Activated effector memory CD4-positive, alpha-beta T cell treated with anti-CD3 and anti-CD28 coated beads, Interleukin-2, amount 50 U/mL, for 16 hours (primary cell): ENCODE results near the gene IFIT1B.
"Not testable (repeated sequence)": the region's sequence is repeated elsewhere in the genome, so short reads cannot be mapped to it uniquely, and the experiment has no call there.

ENCODE experiments used
- DNase-seq: peaks from one replicate; pipeline ENCODE4 v3.0.0-alpha.2; 2020

The IFIT1B gene

GRCh38 chr10:89384474-89385340, 6.9 kb downstream of the IFIT1B start:
- DNase-seq: no peak

- no peak for DNase-seq
Observed at GRCh38 chr10:89388806-89389205, 10.9 kb downstream of the IFIT1B start.

GRCh38 chr10:89389254-89389653, 11.4 kb downstream of the IFIT1B start:
- no peak for DNase-seq

DNA sequence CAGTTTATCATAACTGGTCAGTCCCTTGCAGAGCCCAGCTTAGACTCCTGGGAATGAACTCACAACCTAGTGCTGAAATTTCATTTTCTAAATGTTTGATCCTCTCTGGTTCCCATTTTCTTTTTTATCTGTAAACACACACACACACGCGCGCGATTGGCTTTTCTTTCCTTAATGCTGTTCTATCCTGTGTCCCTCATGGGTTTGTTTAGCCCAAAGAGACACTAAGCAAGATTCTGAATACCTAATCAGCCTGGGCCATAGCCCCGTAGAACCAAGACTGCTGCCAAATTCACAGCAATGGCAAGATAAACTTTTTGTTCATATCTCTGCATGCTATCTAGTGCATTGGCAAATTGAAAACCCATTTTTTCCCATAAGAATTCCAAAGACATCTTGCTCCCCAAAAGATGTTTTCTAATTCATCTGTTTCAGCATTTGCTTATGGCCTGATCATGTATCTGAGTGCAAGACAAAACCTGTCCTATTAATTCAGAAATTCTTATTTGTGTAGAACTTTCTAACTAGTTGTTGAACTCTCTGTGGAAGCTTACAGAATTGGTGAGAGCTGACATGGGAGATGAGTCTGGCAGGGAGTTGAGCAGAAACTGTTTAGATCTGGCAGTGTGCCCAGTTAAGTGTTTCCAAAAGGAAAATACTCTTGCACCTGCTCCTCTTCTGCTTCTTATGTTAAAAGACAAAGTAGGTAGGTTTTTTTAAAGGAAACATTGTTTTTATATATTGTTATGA, 12.8 kb downstream of the IFIT1B start:
- DNase-seq: no peak

GRCh38 chr10:89391226-89391576, 13.3 kb downstream of the IFIT1B start:
- DNase-seq: not testable (repeated sequence)

GRCh38 chr10:89391907-89392756, 14.3 kb downstream of the IFIT1B start, which contains the start of gene IFIT1:
IFIT1 (plus strand) TSS chr10:89392623; CDS start chr10:89392713, 90 bp downstream.
- DNase-seq: peak; percentile 73

DNA sequence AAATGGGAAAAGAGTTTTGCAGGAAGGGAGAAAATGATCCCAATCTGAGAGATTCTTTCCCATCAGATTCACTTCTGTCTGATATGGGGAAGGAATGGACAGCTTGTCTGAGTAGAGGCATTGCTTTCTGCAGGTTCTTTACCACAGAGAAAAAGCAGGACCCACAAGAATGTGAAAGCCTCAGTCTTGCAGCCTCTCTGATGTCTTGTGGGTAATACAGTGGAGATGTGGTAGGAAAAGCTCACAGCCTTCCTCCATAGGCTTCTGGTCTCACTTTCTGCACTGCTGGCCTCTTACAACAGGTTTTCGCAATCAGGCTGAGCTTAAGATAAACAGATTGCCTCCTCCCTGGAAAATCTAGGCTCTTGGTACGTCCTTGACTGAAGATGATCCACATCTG, 15.1 kb downstream of the IFIT1B start:
- DNase-seq: no peak

GRCh38 chr10:89393898-89394297, 16.0 kb downstream of the IFIT1B start:
- DNase-seq: no peak

GRCh38 chr10:89395141-89395540, 17.3 kb downstream of the IFIT1B start:
- no peak for DNase-seq

GRCh38 chr10:89398003-89398749, 20.3 kb downstream of the IFIT1B start:
- no peak for DNase-seq

DNA sequence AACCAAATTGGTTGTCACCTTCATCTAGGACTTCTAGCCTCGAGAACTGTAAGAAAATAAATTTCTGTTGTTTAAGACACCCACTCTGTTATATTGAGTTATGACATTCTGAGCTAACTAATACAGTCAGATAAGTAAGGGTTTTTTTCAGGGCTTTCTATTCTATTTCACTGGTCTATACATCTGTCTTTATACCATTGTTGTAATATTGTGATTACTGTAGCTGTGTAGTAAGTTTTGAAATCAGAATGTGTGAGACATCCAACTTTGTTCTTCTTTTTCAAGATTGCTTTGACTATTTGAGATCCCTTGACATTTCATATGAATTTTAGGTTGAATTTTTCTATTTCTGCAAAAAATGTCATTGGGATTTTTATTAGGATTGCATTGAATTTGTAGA, 22.1 kb downstream of the IFIT1B start:
- no peak for DNase-seq

DNA sequence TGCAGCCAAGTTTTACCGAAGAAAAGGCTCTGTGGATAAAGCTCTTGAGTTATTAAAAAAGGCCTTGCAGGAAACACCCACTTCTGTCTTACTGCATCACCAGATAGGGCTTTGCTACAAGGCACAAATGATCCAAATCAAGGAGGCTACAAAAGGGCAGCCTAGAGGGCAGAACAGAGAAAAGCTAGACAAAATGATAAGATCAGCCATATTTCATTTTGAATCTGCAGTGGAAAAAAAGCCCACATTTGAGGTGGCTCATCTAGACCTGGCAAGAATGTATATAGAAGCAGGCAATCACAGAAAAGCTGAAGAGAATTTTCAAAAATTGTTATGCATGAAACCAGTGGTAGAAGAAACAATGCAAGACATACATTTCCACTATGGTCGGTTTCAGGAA, 25.2 kb downstream of the IFIT1B start:
- no peak for DNase-seq

GRCh38 chr10:89404104-89405047, 26.5 kb downstream of the IFIT1B start:
- no peak for DNase-seq

DNA sequence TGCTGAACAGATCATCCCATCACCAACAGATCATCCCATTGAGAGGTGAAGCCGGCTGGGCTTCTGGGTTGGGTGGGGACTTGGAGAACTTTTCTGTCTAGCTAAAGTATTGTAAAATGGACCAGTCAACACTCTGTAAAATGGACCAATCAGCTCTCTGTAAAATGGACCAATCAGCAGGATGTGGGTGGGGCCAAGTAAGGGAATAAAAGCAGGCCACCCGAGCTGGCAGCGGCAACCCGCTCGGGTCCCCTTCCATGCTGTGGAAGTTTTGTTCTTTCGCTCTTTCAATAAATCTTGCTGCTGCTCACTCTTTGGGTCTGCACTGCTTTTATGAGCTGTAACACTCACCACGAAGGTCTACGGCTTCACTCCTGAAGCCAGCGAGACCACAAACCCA, 28.3 kb downstream of the IFIT1B start:
- not testable (repeated sequence) for DNase-seq

DNA sequence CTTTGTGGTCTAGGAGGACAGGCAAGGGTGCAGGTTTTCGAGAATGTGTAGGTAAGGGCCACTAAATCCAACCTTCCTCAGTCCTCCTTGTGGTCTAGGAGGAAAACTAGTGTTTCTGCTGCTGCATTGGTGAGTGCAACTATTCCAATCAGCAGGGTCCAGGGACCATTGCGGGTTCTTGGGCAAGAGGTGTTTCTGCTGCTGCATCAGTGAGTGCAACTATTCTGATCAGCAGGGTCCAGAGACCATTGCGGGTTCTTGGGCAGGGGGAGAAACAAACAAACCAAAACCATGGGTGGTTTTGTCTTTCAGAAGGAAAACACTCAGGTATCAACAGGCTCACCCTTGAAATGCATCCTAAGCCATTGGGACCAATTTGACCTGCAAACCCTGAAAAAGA, 29.9 kb downstream of the IFIT1B start:
- DNase-seq: not testable (repeated sequence)

- not testable (repeated sequence) for DNase-seq
Observed at GRCh38 chr10:89409282-89409681, 31.4 kb downstream of the IFIT1B start.

DNA sequence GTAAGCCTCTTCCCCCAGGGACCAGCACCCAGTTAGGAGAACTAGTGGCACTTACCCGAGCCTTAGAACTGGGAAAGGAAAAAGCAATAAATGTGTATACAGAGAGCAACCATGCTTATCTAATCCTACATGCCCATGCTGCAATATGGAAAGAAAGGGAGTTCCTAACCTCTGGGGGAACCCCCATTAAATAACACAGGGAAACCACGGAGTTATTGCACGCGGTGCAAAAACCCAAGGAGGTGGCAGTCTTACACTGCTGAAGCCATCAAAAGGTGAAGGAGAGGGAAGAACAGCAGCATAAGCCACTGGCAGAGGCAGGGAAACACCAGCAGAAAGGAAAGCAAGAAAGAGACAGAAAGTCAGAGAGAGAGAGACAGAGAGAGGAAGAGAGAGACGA, 32.7 kb downstream of the IFIT1B start:
- not testable (repeated sequence) for DNase-seq

- DNase-seq: not testable (repeated sequence)
Observed at GRCh38 chr10:89411135-89411534, 33.3 kb downstream of the IFIT1B start.

DNA sequence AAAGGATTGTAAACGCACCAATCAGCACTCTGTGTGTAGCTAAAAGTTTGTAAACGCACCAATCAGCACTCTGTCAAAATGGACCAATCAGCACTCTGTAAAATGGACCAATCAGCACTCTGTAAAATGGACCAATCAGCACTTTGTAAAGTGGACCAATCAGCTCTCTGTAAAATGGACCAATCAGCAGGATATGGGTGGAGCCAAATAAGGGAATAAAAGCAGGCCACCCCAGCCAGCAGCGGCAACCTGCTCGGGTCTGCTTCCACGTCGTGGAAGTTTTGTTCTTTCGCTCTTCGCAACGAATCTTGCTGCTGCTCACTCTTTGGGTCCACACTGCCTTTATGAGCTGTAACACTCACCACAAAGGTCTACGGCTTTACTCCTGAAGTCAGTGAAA, 34.4 kb downstream of the IFIT1B start:
- DNase-seq: not testable (repeated sequence)

GRCh38 chr10:89413398-89413912, 35.6 kb downstream of the IFIT1B start:
- no peak for DNase-seq
